Measurements from ENCODE around the gene RPL4. TPM values are rescaled to one million over a fixed set of nuclear protein-coding genes. Genes with fewer than 3 reads are reported as not detected.

Gene RPL4
- total and polyA plus RNA-seq, 9 of the 15 experiments (the other 6 are each of a cell fraction or from before 2014, with no cell fraction given) = 2,055 to 7,760 (median 5,069) TPM

GRCh38 chr15:66497502-66498455, 6.9 kb downstream of the RPL4 start, which contains the start of gene SNAPC5 (continued):
- TF ChIP-seq ZBTB5 (IDR thresholded peaks at IDR 0.05) (no peak), USF1 (CRISPR knock-in tag; IDR thresholded peaks at IDR 0.05) (no peak), CGGBP1 (CRISPR knock-in tag; IDR thresholded peaks at IDR 0.05) (no peak; the same call in 1 of the 2 replicates), ZBTB34 (CRISPR knock-in tag; IDR thresholded peaks at IDR 0.05) (no peak), ESRRA (IDR thresholded peaks at IDR 0.05; ENCODE audit: borderline replicate concordance, low read depth) (peak; percentile 97), ZNF134 (CRISPR knock-in tag; conservative IDR thresholded peaks at IDR 0.05) (no peak), DIDO1 (tag; IDR thresholded peaks at IDR 0.05; ENCODE audit: low read depth) (peak; percentile 68; the same call in 1 of the 2 replicates), MAZ (CRISPR knock-in tag; conservative IDR thresholded peaks at IDR 0.05 in 1 of 2, IDR thresholded peaks at IDR 0.05 in 1 of 2) (peak; percentile 83 to 97), RNF2 (IDR thresholded peaks at IDR 0.05) (0 out of 2 replicates have a peak, but pooled peaks have one; percentile 52), CUX1 (CRISPR knock-in tag; IDR thresholded peaks at IDR 0.05) (no peak), ZNF766 (CRISPR knock-in tag; conservative IDR thresholded peaks at IDR 0.05) (no peak), TOE1 (IDR thresholded peaks at IDR 0.05; ENCODE audit: borderline replicate concordance) (peak; percentile 76; the same call in 1 of the 2 replicates), TOE1 (CRISPR knock-in tag; IDR thresholded peaks at IDR 0.05; ENCODE audit: borderline replicate concordance, low read depth) (no peak), ZNF655 (CRISPR knock-in tag; IDR thresholded peaks at IDR 0.05) (no peak)
